ENCODE results near the gene CNN3.

The CNN3 gene

GRCh38 chr1:94887106-94887505 lies 39.8 kb downstream of the CNN3 start:
- no peak for DNase-seq

- DNase-seq = no peak
Observed at GRCh38 chr1:94886361-94886760, 40.5 kb downstream of the CNN3 start.

- DNase-seq = no peak
Observed at GRCh38 chr1:94884507-94884906, 42.4 kb downstream of the CNN3 start.

- DNase-seq = no peak
Observed at GRCh38 chr1:94884106-94884505, 42.8 kb downstream of the CNN3 start.

- DNase-seq = peak; percentile 18
Observed at GRCh38 chr1:94883691-94884090, 43.2 kb downstream of the CNN3 start.

- no peak for DNase-seq
Observed at GRCh38 chr1:94878329-94878728, 48.6 kb downstream of the CNN3 start.

- no peak for DNase-seq
Observed at GRCh38 chr1:94876362-94876761, 50.5 kb downstream of the CNN3 start.

GRCh38 chr1:94875794-94876193 lies 51.1 kb downstream of the CNN3 start:
- DNase-seq = peak; percentile 5

- no peak for DNase-seq
Observed at GRCh38 chr1:94874423-94874822, 52.5 kb downstream of the CNN3 start.

- DNase-seq = no peak
Observed at GRCh38 chr1:94873520-94874351, 53.2 kb downstream of the CNN3 start.

- DNase-seq = no peak
Observed at GRCh38 chr1:94872771-94873495, 54.0 kb downstream of the CNN3 start.

GRCh38 chr1:94871031-94871430 lies 55.9 kb downstream of the CNN3 start:
- no peak for DNase-seq

GRCh38 chr1:94866164-94866807 lies 60.6 kb downstream of the CNN3 start:
- no peak for DNase-seq

GRCh38 chr1:94865360-94865759 lies 61.5 kb downstream of the CNN3 start:
- DNase-seq = no peak

- DNase-seq = no peak
Observed at GRCh38 chr1:94864821-94865220, 62.1 kb downstream of the CNN3 start.

GRCh38 chr1:94863919-94864318 lies 63.0 kb downstream of the CNN3 start:
- DNase-seq = no peak

GRCh38 chr1:94863297-94863911 lies 63.5 kb downstream of the CNN3 start:
- DNase-seq = no peak

GRCh38 chr1:94862718-94863117 lies 64.2 kb downstream of the CNN3 start:
- DNase-seq = no peak

- DNase-seq = no peak
Observed at GRCh38 chr1:94859174-94859573, 67.7 kb downstream of the CNN3 start.

GRCh38 chr1:94858276-94858675 lies 68.6 kb downstream of the CNN3 start:
- DNase-seq = no peak

GRCh38 chr1:94856868-94857267 lies 70.0 kb downstream of the CNN3 start:
- DNase-seq = no peak

GRCh38 chr1:94856004-94856403 lies 70.9 kb downstream of the CNN3 start:
- no peak for DNase-seq

GRCh38 chr1:94855307-94855700 lies 71.6 kb downstream of the CNN3 start:
- DNase-seq = no peak
